SK-N-SH (cell line): Measurements from ENCODE around the gene GPX6. TPM values are rescaled to one million over a fixed set of nuclear protein-coding genes. Genes with fewer than 3 reads are reported as not detected.

Experiments
- CTCF ChIA-PET: fragments of 300-600, 350-600 bp; formaldehyde crosslinking; extraction: SDS; loops from one replicate; lab custom pipeline; 2021; lab: Yijun Ruan, JAX
- POLR2A ChIA-PET: fragments of 350-600 bp; sonication (Branson Sonifier 250); formaldehyde crosslinking; extraction: SDS; loops from one replicate; lab custom pipeline; 2020; ENCODE audit warnings: antibody characterized with exemption, inconsistent platforms; lab: Yijun Ruan, JAX
- DNase-seq: peaks from one replicate; pipeline ENCODE4 v3.0.0; 2012
- H2AFZ ChIP-seq: fragments of 200-600 bp; sonication (generic); 2 replicates; pipeline ENCODE4 v1.8.1; 2016; ENCODE audit warnings: antibody characterized with exemption, mild to moderate bottlenecking, low read depth
- H3F3A ChIP-seq: fragments of 200-600 bp; sonication (generic); replicated peaks from 2 replicates; pipeline ENCODE3; 2016; ENCODE audit warnings: antibody characterized with exemption, mild to moderate bottlenecking; ENCODE audit not compliant: insufficient read depth
- H3K27ac ChIP-seq, 2 experiments: fragments of 200-500 bp in 1 of 2; fragments of 200-600 bp in 1 of 2; sonication (Bioruptor generic) in 1 of 2; sonication (generic), shearing (Covaris generic) in 1 of 2; 2 replicates each; pipeline versions ENCODE4 v1.5.1 to v1.6.1; 2014 to 2016; ENCODE audit warnings: low read depth in 2 of 2, inconsistent platforms in 1 of 2, low read length in 1 of 2, mild to moderate bottlenecking in 1 of 2, mixed read lengths in 1 of 2
- H3K27me3 ChIP-seq: fragments of 200-600 bp; sonication (generic), shearing (Covaris generic); 2 replicates; pipeline ENCODE4 v1.6.1; 2016; ENCODE audit warnings: mixed run types; ENCODE audit not compliant: insufficient read depth
- H3K36me3 ChIP-seq, 2 experiments: fragments of 200-500 bp in 1 of 2; fragments of 200-600 bp in 1 of 2; sonication (Bioruptor generic) in 1 of 2; sonication (generic) in 1 of 2; replicated peaks in 1 of 2; 2 replicates each; pipeline versions ENCODE3 to v1.5.1; 2014 to 2016; ENCODE audit warnings: low read length in 1 of 2, mild to moderate bottlenecking in 1 of 2; ENCODE audit not compliant: insufficient read depth in 2 of 2, control insufficient read depth in 1 of 2
- H3K4me1 ChIP-seq, 2 experiments: fragments of 200-500 bp in 1 of 2; fragments of 200-600 bp in 1 of 2; sonication (Bioruptor generic) in 1 of 2; sonication (generic), shearing (Covaris generic) in 1 of 2; 2 replicates each; pipeline versions ENCODE4 v1.5.1 to v1.6.1; 2014 to 2016; ENCODE audit warnings: low read depth in 1 of 2, low read length in 1 of 2, mixed run types in 1 of 2; ENCODE audit not compliant: insufficient read depth in 2 of 2, control insufficient read depth in 1 of 2
- H3K4me2 ChIP-seq: fragments of 200-600 bp; sonication (generic), shearing (Covaris generic); 2 replicates; pipeline ENCODE4 v1.6.1; 2017; ENCODE audit warnings: mixed run types
- H3K4me3 ChIP-seq, 2 experiments: fragments of 200-500 bp in 1 of 2; fragments of 200-600 bp in 1 of 2; sonication (Bioruptor generic) in 1 of 2; sonication (generic), shearing (Covaris generic) in 1 of 2; 2 replicates each; pipeline versions ENCODE4 v1.5.1 to v1.8.1; 2014 to 2016; ENCODE audit warnings: low read depth in 2 of 2, inconsistent platforms in 1 of 2, low read length in 1 of 2, mild to moderate bottlenecking in 1 of 2, mixed read lengths in 1 of 2, moderate library complexity in 1 of 2
- H3K79me2 ChIP-seq: fragments of 200-600 bp; sonication (generic); 2 replicates; pipeline ENCODE4 v1.8.1; 2017; ENCODE audit warnings: mild to moderate bottlenecking; ENCODE audit not compliant: insufficient read depth
- H3K9ac ChIP-seq: fragments of 200-600 bp; sonication (generic); 2 replicates; pipeline ENCODE4 v1.6.1; 2017; ENCODE audit warnings: mixed run types
- H3K9me2 ChIP-seq: fragments of 200-600 bp; sonication (generic); 2 replicates; pipeline ENCODE4 v1.6.1; 2017; ENCODE audit warnings: mixed run types
- H3K9me3 ChIP-seq: fragments of 200-600 bp; sonication (generic); 2 replicates; pipeline ENCODE4 v1.6.1; 2017; ENCODE audit warnings: mixed run types, mild to moderate bottlenecking, moderate library complexity
- H4K20me1 ChIP-seq: fragments of 200-600 bp; sonication (generic); 2 replicates; pipeline ENCODE4 v1.6.1; 2017; ENCODE audit warnings: mild to moderate bottlenecking, mixed run types; ENCODE audit not compliant: insufficient read depth
- ELF1 ChIP-seq: IDR thresholded peaks from 2 replicates; pipeline ENCODE4 v1.4.0; 2012
- EP300 ChIP-seq, 2 experiments: IDR thresholded peaks; 2 replicates each; pipeline versions ENCODE4 v1.4.0 to v1.6.1; 2012; ENCODE audit warnings: borderline replicate concordance in 1 of 2, low read depth in 1 of 2, low read length in 1 of 2
- FOSL2 ChIP-seq: IDR thresholded peaks from 2 replicates; pipeline ENCODE4 v1.4.0; 2012; ENCODE audit warnings: low read depth, mild to moderate bottlenecking, moderate library complexity, borderline replicate concordance
- FOXJ3 ChIP-seq: sonication (generic); formaldehyde crosslinking; IDR thresholded peaks from 2 replicates; pipeline ENCODE4 v1.5.1; 2020; ENCODE audit warnings: mild to moderate bottlenecking, missing genetic modification reagents
- GABPA ChIP-seq: IDR thresholded peaks from 2 replicates; pipeline ENCODE4 v1.4.0; 2012; ENCODE audit warnings: low read depth, mild to moderate bottlenecking
- MEF2A ChIP-seq: IDR thresholded peaks from 2 replicates; pipeline ENCODE4 v1.4.0; 2012; ENCODE audit warnings: low read depth, borderline replicate concordance
- NRF1 ChIP-seq: IDR thresholded peaks from 2 replicates; pipeline ENCODE4 v1.6.1; 2012; ENCODE audit warnings: low read depth, mild to moderate bottlenecking, low read length
- RAD21 ChIP-seq: IDR thresholded peaks from 2 replicates; pipeline ENCODE4 v1.6.1; 2012; ENCODE audit warnings: mild to moderate bottlenecking, low read length
- RCOR1 ChIP-seq: fragments of 150-350 bp; IDR thresholded peaks from 2 replicates; pipeline ENCODE4 v1.6.1; 2017; ENCODE audit warnings: antibody characterized with exemption, low read length
- RFX5 ChIP-seq: IDR thresholded peaks from 2 replicates; pipeline ENCODE4 v1.6.1; 2012; ENCODE audit warnings: mild to moderate bottlenecking, improper control_type of control experiment, low read length
- SIN3A ChIP-seq: IDR thresholded peaks from 2 replicates; pipeline ENCODE4 v1.6.1; 2012; ENCODE audit warnings: low read depth, mild to moderate bottlenecking, low read length, moderate library complexity, borderline replicate concordance
- TCF12 ChIP-seq: IDR thresholded peaks from 2 replicates; pipeline ENCODE4 v1.4.0; 2012
- TEAD4 ChIP-seq: IDR thresholded peaks from 2 replicates; pipeline ENCODE4 v1.4.0; 2012; ENCODE audit warnings: mild to moderate bottlenecking, borderline replicate concordance; ENCODE audit not compliant: insufficient read depth
- YY1 ChIP-seq: IDR thresholded peaks from 2 replicates; pipeline ENCODE4 v1.4.0; 2012; ENCODE audit warnings: low read depth, mild to moderate bottlenecking
- WGBS: methylation state at CpG from one replicate; pipeline ENCODE4 v1.1.6; 2017; ENCODE audit warnings: low lambda C conversion rate; 5-methylcytosine and 5-hydroxymethylcytosine counted together
- polyA plus RNA-seq, 3 experiments: library from polyadenylated mRNA; depleted of rRNA; stranded (reverse); fragments of >200 nt; gene quantifications; 2 replicates each; pipeline ENCODE4 v1.2.3, GENCODE V29; 2012
- TF ChIP-seq, protein P1 (sequence below): IDR thresholded peaks from 2 replicates; pipeline ENCODE4 v1.4.0; 2012; ENCODE audit warnings: low read depth, borderline replicate concordance
- TF ChIP-seq, protein P2 (sequence below): IDR thresholded peaks from 2 replicates; pipeline ENCODE4 v1.4.0; 2012; ENCODE audit warnings: low read depth
- TF ChIP-seq, protein P3 (sequence below): fragments of 150-350 bp; IDR thresholded peaks from 2 replicates; pipeline ENCODE4 v1.6.1; 2017; ENCODE audit warnings: antibody characterized with exemption, low read length, low read depth, borderline replicate concordance
- TF ChIP-seq, protein P4 (sequence below): IDR thresholded peaks from 2 replicates; pipeline ENCODE4 v1.4.0; 2012; ENCODE audit warnings: low read depth, borderline replicate concordance

GPX6 gene
- polyA plus RNA-seq, 1 of the 3 experiments (the other 2 are of a cell fraction): not detected

DNA sequence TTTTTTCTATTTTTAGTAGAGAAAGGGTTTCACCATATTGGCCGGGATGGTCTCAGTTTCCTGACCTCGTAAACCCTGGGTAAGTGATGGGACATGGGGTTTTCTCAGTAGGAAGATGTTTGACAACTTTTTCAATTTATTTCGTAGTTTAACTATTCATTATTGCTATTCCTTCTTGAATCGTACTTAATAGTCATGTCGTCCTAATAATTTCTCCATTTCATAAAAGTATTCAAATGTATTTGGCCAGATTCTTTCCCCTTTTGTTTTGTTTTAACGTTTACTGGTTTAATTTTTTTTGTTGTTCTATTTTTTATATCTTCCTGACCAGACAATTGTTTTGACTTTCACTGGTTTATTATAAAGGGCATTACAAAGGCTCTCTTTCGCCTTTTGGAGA lies 26.4 kb upstream of the GPX6 start:
- CTCF ChIA-PET: interaction anchor here (0.7 to 2.7 kb wide), 33 partner anchors 9 to 854 kb away, joined by 3 to 21 read pairs (median 4); partner anchors contain the start of genes ZKSCAN3 and ZSCAN12
- POLR2A ChIA-PET: no interaction called here
- WGBS: 53% methylated on average over 7 of the region's 7 CpGs

More for the DNA sequence above, 26.4 kb upstream of the GPX6 start:
- no peaks in the 10 kb centered on the region for H3F3A ChIP-seq
- H3K27me3 ChIP-seq: peaks cover 4% of the 10 kb centered on the region; the same call in 1 of the 2 replicates
- no peak overlapping the region for H3K9ac ChIP-seq
- TF ChIP-seq YY1 (no peak), RAD21 (no peak), FOXJ3 (CRISPR knock-in tag) (no peak), SIN3A (no peak), MEF2A (no peak), GABPA (no peak), TCF12 (no peak), FOSL2 (no peak), RFX5 (no peak), NRF1 (no peak), TEAD4 (no peak), ELF1 (no peak), RCOR1 (no peak), EP300 (IDR thresholded peaks at IDR 0.05; ENCODE audit: borderline replicate concordance in 1 of 2, low read depth in 1 of 2, low read length in 1 of 2) (no peak)
- TF ChIP-seq, protein P1, sequence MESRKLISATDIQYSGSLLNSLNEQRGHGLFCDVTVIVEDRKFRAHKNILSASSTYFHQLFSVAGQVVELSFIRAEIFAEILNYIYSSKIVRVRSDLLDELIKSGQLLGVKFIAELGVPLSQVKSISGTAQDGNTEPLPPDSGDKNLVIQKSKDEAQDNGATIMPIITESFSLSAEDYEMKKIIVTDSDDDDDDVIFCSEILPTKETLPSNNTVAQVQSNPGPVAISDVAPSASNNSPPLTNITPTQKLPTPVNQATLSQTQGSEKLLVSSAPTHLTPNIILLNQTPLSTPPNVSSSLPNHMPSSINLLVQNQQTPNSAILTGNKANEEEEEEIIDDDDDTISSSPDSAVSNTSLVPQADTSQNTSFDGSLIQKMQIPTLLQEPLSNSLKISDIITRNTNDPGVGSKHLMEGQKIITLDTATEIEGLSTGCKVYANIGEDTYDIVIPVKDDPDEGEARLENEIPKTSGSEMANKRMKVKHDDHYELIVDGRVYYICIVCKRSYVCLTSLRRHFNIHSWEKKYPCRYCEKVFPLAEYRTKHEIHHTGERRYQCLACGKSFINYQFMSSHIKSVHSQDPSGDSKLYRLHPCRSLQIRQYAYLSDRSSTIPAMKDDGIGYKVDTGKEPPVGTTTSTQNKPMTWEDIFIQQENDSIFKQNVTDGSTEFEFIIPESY: no peak
- TF ChIP-seq, protein P2, sequence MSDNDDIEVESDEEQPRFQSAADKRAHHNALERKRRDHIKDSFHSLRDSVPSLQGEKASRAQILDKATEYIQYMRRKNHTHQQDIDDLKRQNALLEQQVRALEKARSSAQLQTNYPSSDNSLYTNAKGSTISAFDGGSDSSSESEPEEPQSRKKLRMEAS: no peak
- TF ChIP-seq, protein P3, sequence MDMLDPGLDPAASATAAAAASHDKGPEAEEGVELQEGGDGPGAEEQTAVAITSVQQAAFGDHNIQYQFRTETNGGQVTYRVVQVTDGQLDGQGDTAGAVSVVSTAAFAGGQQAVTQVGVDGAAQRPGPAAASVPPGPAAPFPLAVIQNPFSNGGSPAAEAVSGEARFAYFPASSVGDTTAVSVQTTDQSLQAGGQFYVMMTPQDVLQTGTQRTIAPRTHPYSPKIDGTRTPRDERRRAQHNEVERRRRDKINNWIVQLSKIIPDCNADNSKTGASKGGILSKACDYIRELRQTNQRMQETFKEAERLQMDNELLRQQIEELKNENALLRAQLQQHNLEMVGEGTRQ: no peak
- TF ChIP-seq, protein P4, sequence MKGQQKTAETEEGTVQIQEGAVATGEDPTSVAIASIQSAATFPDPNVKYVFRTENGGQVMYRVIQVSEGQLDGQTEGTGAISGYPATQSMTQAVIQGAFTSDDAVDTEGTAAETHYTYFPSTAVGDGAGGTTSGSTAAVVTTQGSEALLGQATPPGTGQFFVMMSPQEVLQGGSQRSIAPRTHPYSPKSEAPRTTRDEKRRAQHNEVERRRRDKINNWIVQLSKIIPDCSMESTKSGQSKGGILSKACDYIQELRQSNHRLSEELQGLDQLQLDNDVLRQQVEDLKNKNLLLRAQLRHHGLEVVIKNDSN: no peak
- no peaks in the 10 kb centered on the region; the same call in 1 of the 2 replicates for H3K9me3 ChIP-seq
- H3K27ac ChIP-seq: no peak overlapping the region; a peak in 1 of 4 replicates
- peak overlapping the region; percentile 84 for H2AFZ ChIP-seq
- H3K4me1 ChIP-seq: no peaks in the 10 kb centered on the region; a peak in 2 of 4 replicates
- peak overlapping the region; percentile 83 for H3K4me2 ChIP-seq
- H3K4me3 ChIP-seq: peak overlapping the region; percentile 61 to 66
- H3K9me2 ChIP-seq: 0 out of 2 replicates have a peak, but pooled peaks cover 3% of the 10 kb centered on the region
- no peak for DNase-seq
- no peaks in the 10 kb centered on the region for H3K36me3 ChIP-seq
- H3K79me2 ChIP-seq: no peaks in the 10 kb centered on the region
- no peaks in the 10 kb centered on the region for H4K20me1 ChIP-seq
